CD4-positive, alpha-beta T cell treated with Interleukin-10 for 1 hour (primary cell): ENCODE results near the gene CCNT2.
"Not testable (repeated sequence)": the region's sequence is repeated elsewhere in the genome, so short reads cannot be mapped to it uniquely, and the experiment has no call there.

Experiments
- DNase-seq: peaks from one replicate; pipeline ENCODE4 v3.0.0-alpha.2; 2020

The CCNT2 gene

DNA sequence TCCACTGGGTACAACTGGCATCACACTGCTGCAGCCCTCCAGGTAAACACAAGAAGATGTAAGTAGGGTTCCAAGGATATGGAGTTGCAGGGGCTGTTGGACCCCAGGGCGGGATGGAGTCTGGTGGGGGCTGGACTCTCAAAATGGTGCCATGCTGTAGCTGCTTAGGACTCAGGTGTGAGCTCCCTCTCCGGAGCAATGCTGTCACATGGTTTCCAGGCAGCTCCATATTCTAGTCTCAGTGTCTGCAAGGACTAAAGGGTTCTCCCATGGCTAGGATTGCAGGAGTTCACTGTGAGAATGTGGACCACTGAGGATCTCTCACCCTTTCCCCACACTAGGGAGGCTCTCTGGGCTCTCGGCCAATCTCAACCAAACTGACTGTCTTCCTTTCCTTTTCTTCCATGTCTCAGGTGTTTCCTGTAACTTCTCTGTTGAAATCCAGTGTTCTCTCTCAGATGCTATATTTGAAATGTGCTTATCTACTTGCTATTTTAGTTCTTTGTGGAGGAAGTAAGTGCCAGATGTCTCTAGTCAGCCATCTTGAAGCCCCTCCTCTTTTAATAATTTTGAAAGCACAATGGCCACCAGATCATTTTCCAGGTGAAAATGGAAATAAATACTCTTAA, 57.6 kb downstream of the CCNT2 start:
- DNase-seq: no peak

DNA sequence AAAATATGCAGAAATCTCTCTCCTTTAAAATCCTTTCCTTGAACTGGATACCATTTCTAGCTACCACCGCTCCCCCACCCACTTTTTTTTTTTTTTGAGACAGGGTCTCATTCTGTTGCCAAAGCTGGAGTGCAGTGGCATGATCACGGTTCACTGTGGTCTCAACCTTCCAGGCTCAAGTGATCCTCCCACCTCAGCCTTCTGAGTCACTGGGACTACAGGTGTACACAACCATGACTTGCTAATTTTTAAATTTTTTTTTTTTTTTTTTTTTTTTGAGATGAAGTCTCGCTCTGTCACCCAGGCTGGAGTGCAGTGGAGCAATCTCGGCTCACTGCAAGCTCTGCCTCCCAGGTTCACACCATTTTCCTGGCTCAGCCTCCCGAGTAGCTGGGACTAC, 58.5 kb downstream of the CCNT2 start:
- not testable (repeated sequence) for DNase-seq

DNA sequence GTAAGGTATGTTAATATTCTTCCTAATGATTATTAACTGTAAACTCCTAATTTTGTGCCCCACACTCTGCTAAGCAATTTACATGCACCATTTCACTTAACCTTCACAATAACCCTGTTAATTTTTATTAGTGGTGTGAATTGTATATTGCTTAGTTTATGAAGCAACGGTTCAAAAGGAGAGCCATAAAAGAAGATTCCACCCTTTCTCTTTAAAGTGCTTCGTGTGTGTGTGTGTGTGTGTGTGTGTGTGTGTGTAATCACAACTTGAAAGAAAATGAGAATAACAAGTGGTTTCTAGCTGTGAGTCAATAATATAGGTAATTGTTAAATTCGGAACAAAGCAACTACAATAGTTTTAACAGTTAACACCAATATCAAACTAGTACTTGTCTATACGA, 60.6 kb downstream of the CCNT2 start:
- no peak for DNase-seq

DNA sequence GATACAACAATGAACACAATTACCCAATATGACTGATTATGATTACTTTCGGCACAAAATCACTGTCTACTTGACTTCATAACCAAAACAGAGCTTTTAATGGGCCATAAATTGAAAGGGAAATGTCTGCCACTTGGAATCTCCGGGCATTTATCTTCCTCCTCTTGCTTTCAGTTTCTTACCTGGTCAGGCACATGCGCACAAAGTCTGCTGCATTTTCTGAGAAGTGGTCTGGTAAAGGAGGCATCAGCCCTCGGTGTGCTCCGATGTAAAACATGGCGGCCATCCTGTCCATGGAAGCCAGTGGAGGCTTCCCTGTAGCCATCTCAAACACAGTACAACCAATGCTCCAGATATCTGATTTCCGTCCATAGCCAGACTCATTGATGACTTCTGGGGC, 62.0 kb downstream of the CCNT2 start:
- DNase-seq: no peak

DNA sequence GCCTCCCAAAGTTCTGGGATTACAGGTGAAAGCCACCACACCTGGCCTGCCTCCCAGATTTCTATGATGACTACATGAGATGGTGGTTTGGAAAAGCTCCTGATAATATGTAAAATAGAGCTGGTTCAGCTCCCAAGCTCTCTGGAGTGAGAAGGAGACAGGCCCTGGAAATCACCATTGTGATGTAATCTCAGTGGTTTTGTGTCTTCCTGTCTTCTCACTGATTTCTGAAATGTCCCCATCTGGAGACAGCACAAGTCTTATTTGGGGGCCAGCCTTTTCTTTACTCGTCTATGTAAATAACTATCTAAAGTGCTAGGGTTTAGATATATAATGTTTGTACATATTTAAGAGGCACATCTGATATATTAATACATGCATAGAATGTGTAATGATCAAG, 64.0 kb downstream of the CCNT2 start:
- no peak for DNase-seq

DNA sequence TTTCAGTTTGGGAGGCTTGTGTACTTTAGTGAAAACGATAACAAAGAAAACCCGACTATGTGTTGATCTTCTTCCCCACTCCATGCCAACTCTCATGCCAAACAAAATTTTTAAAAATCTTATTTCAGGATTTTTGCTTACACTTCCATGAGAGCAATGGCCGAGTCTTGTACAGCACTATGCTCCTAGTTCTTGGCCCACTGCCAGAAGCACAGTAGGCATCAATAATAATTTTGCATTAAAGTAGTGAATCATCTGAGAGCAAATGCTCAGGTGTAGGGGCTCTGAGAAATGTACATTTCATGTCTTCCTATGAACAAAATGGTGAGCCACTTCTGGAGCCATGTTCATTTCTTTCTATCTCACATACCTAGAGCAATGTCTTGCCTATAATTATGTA, 66.4 kb downstream of the CCNT2 start:
- DNase-seq: no peak

DNA sequence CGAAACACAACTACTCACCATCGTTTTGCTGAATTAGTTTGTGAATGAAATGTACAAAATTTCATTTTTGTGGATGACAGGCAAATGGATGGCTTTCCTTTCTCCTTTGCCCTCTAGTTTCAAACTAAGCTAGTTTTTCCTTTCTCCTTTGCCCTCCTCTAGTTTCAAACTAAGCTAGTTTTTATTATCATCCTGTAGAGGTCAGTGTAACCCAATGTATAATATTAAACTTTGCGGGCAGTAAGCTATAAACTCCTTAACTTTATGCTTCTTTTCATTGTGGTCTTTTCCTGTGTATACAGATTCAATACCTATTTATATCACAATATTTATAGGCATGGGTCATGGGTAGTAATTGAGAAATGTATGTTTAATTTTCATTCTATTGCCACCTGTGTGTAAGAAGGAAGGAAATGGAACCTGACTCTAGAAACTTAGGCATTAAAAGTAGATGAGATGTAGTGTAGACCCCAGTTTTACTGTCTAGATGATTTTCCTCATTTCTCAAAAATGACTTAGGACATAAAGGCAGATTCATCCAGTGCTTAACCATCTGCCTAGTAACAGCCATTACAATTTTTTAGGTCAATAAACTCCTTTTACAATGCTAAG, 70.5 kb downstream of the CCNT2 start:
- peak; percentile 17 for DNase-seq

DNA sequence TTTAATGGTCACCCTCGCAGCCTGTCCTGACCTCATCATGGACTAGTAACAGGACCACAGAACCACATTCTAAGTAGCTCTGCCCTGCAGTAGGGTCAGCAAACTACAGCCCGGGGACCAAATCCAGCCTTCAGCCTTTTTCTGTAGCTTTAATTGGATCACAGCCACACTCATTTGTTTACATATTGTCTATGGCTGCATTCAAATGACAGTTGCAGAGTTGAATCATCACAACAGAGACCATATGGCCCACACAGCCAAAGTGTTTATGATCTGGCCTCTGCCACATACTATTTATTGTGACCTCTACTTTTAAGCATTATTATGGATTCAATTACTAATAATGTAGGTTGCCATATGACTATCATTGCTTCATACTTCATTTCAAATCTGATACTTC, 80.9 kb downstream of the CCNT2 start:
- DNase-seq: no peak

DNA sequence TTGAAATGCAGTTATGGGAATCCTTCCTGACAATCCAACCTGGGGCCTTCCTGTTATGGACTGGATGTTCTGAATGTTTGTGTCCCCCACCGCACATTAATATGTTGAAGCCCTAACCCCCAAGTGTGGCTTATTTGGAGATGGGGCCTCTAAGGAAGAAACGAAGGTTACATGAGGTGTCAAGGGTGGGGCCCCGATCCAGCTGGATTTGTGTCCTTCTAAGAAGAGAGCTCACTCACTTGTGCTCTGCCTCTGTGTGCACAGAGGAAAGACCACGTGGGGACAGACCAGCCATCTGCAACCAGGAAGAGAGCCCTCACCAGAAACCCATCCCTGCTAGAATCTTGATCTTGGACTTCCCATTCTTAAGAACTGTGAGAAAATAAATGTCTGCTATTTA, 84.2 kb downstream of the CCNT2 start:
- DNase-seq: no peak

DNA sequence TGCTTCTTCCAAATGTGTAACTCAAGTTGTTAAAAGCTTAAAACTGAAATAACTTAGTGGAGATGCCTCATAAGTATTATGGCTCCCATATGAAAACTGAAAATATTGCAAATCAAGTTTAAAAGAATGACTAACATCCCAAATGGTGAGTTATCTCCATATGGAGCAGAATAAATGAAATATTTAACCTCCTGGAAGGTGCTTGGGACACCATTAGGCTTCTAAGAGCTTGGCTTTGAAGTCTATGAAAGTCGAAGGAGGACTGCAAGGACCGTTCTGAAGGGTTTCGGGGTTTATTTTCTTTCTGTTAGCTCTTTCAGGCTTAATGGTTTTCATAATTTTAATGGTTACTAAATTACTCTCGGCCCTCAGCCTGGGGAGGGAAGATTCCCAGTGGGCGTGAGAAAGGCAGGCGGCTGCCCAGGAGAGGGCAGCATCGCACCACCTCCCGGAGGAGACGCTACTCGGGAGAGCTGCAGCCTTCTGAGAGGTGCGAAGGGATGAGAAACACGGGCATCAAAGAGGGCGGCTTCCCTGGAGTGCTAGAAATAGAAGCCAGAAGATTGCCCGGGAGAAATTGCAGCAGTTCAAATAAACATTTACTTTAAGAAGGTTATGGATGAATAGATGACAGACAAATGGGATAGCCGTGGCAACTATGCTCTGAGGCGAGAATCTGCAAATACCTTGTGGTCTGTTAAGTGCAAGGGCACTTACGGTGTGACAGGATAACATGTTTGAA, 85.6 kb downstream of the CCNT2 start:
- DNase-seq: peak; percentile 69

DNA sequence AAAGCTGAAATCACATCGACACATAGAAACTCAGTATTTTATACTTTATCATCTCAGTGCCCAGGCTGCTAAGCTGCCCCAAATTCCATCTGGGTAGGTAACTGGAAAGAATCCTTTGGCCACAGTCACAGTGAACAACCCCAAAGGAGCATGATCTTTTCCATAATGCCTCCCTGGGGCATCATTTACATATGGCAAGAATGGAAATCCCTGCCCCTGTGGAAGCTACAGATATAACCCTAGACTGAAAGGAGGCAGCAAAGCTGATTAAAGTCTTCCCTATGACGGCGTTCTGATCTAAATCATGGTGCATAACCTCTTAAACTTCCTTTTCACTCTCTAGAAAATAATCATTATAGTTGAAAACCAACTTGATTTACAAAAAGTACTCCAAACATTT, 87.1 kb downstream of the CCNT2 start:
- DNase-seq: no peak
